NAMALWA (cell line): ENCODE results near the gene PXK.
A peak's percentile ranks its signal among the peaks of the same experiment; 100 is the strongest.

Experiments
- DNase-seq: peaks from one replicate; pipeline ENCODE4 v3.0.0-alpha.2; 2015; ENCODE audit warnings: low spot score

PXK gene

DNA sequence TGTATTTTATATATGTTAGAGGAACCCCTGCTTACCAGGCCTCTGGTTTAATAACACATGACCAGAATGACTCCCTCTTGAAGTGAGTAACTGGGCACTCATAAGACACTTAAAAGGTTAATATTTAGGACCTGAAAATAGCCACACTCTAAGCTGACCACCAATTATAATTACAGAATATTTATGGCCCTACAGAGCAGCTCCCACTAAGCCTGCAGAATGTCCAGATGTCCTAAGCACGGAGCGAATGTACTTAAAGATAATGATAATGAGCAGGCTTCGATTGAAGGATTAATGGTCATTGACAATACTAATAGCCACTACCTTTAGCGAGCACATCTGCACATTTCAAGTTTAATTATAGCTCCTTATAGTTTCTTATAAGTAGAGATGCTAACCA is 136.4 kb downstream of the PXK start:
- no peak for DNase-seq

DNA sequence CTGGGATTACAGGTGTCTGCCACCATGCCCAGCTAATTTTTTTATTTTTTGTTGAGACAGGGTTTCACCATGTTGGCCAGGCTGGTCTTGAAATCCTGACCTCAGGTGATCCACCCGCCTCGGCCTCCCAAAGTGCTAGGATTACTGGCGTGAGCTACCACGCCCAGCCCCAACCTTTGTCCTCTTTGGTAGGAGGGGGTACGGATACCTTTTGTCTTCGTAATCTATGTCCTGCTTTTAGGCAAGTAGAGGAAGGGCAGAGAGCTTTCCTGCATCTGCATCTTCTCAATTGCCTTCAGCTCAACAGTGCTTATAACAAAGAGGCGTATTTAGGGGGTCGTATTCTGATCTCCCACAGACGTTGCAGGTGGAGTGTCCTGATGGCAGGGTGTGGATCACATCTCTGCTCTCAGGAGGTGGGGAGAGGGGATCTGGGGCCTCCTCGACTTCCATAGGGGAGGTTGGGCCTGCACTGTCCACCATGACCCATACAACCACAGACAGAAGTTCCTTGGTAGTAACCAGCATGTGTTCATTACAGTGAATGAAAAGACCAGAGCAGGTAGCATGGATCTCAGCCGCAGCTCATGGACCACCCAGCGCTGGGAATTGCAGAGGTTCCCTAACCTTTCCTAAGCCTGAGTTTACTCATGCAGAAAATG is 137.8 kb downstream of the PXK start:
- DNase-seq, result no peak

DNA sequence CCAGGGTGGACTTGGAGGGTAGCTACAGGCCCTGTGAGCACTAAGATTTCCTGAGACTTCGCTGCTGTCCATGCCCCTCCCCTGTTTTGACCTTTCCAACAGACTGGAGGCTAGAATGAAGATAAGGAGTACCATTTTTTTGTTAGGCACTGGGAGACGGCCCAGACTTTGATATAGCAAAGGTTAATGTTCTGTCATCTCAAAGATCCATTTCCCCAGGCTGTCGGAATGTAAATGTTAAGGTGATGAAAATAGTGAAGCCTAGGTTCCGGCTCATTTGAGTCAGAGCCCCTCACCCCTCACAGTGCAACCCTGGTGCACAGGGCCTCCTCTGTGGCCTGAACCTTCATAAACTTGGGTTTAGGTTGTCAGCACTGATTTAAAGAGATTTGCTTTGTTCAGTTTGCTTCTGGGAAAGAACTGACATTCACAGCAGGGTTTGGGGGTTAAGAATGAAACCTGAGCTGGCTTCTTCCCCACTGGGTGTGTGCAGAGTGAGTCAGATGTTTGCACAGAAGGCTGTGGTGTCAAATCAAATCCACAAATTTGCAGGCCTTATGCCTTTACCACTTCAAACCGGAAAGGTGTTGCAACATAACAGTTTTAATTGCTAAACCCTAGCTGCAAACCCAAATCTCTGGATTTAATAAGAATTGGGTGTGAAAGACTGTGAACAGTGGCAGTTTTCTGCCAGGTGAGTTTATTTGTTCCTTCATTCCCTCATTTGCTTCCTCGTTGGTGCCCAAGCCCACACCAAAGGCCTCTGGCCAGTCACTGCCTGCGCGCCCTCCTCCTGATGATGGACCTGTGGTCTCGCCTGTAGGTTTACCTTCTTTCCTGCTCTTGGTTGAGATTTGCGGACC is 138.6 kb downstream of the PXK start:
- no peak for DNase-seq

DNA sequence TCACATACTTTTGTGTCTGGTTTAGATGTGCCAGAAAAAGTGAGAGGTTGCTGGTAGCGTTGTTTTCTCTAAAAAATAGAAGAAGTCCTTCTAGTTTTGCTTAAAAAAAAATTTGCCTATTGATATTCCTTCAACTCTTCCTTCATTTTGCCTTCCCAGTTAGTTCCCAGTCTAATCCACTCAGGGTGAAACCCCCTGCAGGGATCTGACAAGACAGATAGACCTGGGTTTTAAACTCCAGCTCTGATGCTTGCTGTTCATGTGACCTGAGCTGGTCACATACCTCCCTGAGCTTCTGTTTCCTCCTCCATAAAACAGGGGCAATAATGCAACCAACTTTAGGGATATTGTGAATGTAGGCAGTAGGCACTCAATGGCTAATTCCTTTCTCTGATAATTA is 140.6 kb downstream of the PXK start:
- no peak for DNase-seq

DNA sequence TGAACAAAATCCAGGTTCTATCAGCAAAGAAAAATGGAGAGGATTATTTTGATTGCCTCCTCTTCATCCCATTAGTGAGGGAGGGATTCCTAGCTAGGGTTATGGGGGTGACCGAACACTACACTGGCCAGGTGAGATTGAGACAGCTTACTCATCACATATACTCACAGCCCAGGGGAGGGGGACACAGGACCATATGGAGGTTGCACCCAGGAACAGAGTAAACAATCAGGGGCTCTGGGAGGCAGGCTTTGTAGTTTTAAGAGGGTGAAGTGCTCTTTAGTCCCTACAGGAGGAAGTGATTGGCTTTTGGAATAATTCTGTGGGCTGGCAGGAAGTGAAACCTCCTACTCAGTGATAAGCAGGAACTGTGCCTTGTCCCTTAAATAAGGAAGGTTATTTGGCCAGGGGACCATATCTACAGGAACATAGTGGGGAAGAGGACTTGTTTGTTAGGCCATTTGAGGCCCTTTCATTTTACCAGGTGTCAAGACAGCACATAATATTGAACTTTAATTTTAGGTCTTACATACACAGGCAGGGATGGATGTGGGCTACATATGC is 141.7 kb downstream of the PXK start:
- peak; percentile 12 for DNase-seq

GRCh38 chr3:58474967-58475578 is 142.4 kb downstream of the PXK start:
- peak; percentile 10 for DNase-seq
